Activated CD4-positive, alpha-beta T cell treated with anti-CD3 and anti-CD28 coated beads, Interleukin-2, amount 50 U/mL, for 24 hours (primary cell): Measurements from ENCODE around the gene UPF1.
A peak's percentile ranks its signal among the peaks of the same experiment; 100 is the strongest.

Source experiments
- DNase-seq, 2 donors: peaks; one replicate each; pipeline ENCODE4 v3.0.0-alpha.2; 2020; ENCODE audit warnings: low read depth in 1 of 2, low spot score in 1 of 2

Gene UPF1

DNA sequence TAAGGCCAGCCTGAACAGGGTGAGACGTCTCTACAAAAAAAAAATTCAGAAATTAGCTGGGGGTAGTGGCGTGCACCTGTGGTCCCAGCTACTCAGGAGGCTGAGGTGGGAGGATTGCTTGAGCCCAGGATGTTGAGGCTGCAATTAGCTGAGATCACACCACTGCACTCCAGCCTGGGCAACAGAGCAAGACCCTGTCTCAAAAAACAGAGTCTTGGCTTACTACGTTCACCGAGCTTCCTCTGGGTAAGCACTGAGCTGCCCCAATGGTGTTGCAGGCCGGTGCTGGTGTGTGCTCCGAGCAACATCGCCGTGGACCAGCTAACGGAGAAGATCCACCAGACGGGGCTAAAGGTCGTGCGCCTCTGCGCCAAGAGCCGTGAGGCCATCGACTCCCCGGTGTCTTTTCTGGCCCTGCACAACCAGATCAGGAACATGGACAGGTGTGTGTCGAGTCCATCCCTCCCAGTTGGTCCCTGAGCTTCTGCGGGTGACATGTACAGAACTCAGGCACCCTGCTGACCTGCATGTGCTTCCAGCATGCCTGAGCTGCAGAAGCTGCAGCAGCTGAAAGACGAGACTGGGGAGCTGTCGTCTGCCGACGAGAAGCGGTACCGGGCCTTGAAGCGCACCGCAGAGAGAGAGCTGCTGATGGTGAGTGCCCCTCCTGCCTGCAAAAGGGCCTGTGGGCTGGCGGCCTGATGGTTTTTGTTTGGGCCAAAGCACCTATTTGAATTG, 24.1 kb downstream of the UPF1 start:
- no peak for DNase-seq

DNA sequence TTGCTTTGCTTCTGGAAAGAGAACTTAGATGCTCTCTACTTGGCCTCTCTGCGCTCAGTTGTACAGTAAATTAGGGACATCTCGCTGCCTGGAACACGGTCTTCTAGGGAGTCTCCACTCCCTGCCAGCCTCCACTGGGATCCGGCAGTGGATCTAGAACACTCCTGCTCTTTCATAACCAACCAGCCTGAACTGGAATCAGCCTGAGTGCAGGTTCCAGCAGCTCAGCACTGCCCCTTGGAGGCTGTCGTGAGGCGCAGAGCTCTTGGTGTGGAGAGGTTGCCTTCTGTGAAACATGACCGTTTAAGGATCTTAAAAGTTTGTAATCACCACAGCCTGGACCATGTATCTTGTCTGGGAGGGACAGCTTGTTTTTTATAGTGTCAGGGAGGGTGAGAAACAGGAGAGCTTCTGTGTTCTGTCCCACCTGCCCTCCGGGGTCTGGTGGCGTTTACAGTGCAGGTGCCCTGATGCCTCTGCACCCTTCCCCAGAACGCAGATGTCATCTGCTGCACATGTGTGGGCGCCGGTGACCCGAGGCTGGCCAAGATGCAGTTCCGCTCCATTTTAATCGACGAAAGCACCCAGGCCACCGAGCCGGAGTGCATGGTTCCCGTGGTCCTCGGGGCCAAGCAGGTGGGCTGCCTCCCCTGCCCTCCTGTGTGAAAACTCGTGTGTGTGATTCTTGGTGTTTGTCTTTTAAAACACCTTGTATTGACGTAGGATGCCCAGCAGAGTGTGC, 24.8 kb downstream of the UPF1 start:
- DNase-seq = no peak

DNA sequence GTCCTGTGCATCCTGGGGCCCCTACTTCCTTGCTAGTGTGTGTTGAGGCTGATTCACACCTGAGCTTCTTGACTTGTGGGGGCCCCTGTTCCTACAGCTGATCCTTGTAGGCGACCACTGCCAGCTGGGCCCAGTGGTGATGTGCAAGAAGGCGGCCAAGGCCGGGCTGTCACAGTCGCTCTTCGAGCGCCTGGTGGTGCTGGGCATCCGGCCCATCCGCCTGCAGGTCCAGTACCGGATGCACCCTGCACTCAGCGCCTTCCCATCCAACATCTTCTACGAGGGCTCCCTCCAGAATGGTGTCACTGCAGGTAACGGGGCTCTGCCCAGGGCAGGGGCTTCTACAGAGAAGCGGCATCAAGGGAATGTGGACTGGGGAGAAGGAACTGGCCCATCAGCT, 25.5 kb downstream of the UPF1 start:
- DNase-seq = no peak

DNA sequence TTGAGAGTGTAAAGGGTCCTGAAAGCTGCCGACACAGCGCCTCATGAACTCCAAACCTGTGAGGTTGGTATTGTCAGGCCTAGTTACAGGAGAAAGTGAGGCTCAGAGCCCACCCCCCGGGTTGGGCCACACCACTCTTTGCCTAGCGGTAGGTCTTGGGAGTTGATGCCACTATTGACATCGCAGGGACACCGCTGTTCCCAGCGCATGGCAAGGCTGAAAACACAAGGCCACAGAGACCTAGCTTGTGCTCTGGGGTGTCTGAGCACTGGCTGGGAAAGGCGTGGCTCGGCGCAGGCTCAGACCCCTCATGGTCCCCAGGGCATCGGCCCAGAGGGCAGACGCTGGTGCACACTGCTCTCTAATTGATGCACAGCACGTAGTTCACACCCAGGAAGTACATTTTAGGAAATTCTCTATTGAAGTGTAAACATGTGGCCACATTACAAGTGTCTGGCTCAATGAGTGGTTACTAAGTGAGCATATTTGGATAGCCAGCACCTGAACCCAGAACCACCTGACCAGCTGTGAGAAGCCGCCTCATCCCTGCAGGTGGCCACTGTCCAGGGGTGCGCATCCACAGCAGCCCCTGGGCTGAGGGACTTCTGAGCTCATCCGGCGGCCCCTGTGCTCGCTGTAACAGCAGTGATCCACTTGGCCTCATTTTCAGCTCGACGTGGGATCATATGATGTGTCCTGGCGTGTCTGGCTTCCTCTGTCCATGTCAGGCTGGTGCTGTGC, 27.3 kb downstream of the UPF1 start:
- no peak for DNase-seq

DNA sequence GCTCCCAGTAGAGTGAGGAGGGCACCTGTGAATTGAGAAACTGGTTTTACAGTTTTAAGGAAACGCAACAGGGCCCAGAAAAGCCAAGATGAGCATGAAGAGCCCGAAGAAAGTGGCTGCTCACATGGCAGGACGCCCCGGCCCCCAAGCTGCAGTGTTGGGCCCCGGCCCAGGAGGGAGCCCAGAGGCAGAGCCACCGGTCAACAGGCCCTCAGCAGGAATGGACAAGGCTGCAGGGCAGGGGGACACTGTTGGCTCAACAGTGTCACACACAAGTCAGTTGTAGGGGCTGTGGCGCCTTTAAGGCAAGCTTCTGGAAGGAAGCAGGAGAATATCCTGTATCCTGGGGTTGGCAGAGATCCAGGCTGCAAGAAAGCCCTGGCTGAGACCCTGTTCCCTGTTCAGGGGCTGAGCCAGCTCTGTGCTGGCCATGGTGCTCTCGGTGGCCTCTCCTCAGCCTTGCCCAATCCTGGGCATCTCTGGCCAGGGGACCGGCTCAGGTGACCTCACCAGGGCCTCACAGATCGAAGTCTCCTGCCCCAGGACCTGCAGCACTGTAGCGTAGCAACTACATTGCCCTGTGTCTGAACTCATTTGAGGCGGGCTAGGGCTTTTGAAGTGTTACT, 28.0 kb downstream of the UPF1 start:
- no peak for DNase-seq

DNA sequence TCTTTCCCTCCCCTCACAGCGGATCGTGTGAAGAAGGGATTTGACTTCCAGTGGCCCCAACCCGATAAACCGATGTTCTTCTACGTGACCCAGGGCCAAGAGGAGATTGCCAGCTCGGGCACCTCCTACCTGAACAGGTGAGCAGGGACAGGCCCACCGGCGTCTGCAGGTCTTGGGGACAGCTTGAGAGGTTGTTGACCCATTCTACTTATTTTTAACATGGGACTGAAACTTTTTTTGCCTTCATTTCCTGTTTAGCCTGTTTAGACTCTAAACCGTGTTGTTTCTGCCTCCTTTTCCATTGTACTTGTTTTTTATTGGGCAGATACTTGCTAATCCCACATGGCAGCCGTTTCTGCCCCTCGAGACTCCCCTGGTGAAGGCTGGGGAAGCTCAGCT, 28.5 kb downstream of the UPF1 start:
- DNase-seq = no peak

DNA sequence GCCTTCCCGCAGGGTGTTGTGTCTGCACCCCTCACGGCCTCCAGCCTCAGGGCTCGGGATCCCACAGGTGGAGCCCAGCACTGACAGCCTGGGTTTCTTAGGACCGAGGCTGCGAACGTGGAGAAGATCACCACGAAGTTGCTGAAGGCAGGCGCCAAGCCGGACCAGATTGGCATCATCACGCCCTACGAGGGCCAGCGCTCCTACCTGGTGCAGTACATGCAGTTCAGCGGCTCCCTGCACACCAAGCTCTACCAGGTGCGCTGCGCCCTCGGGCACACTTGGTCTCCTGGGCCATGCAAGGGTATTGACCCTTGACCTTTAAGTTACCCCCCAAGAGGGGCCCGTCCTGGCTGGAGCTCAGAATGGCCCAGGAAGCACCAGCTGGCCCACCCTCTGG, 29.0 kb downstream of the UPF1 start:
- DNase-seq = no peak

DNA sequence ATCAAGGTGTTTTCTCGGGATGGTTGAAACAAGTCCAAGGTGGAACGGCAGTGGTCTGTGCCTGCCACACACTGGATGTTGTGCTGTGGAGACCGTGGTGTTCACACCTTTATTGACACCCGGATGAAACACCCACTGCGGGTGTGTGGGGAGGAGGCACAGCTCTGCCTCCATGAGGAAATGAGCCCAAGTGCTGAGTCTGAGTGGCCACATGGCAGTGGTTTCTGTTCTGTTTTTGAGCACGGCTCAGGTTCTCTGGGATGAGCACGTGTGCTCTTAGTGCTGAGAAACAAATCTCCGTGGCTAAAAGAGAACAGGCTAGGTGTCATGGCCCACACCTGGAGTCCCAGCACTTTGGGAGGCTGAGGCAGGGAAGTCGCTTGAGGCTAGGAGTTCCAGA, 29.5 kb downstream of the UPF1 start:
- no peak for DNase-seq

DNA sequence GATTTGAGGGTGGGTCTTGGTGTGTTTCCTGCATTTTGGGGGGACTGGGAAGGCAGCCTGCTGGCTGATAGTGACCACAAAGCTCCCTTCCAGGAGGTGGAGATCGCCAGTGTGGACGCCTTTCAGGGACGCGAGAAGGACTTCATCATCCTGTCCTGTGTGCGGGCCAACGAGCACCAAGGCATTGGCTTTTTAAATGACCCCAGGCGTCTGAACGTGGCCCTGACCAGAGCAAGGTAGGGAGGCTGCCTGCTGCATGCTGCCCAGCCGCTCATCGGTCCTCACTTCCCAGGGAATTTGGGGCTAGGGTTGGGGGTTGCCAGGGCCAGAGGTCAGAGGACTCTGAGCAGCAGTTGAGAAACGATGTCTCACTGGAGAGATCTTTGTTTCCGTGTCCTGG, 30.2 kb downstream of the UPF1 start:
- no peak for DNase-seq

DNA sequence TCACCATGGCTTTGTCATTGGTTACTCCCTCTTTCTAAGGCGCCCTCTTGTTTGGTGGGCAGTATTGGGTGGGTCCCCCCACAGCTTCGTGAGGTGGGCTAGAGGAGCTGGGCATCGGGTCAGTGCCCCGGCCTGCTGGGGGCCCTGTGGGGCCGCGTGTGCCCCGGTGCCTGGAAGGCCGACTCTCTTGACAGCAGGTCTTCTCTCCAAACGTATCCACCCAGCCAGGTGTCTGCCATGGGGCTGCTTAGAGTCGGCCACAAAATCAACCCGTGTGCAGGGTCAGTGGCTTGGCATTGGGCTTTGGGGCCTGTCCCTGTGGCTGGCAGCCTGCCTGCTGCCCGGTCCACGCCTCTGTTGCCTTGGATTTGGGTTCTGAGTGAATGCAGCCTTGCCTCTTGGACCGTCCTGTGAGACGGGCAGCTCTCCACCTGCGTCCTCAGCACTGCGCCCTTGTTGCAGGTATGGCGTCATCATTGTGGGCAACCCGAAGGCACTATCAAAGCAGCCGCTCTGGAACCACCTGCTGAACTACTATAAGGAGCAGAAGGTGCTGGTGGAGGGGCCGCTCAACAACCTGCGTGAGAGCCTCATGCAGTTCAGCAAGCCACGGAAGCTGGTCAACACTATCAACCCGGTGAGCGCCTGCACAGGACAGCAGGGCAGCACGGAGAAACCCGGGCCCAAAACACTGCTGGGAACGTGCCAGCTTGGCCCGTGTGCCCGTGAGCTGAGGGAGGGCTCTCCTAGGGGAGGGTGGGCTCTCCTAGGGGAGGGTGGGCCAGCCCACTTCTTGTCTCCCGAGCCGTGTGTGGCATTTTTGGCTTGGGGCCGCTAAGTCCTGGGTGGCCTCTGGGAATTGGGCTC, 31.4 kb downstream of the UPF1 start:
- DNase-seq = no peak

DNA sequence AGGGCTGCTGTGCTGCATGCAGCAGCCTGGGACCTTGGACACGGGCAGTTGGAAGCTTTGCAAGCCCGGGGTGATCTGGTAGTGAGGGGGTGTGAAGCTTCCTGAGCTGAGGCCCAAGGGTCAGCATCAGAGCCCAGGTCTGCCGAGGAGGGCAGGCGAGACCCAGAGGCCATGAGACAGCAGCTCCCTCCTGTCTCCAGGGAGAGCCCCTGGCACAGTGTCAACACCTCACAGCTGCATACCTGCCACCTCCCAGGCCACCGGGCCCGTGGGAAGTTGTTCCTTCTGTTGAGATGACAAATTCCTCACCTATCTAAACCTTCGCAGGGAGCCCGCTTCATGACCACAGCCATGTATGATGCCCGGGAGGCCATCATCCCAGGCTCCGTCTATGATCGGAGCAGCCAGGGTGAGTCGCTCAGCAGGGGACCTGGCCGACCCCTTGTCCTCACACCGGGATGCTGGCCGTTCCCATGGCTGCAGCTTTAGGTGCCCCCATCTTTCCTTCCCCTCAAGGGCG, 32.1 kb downstream of the UPF1 start:
- DNase-seq = no peak

DNA sequence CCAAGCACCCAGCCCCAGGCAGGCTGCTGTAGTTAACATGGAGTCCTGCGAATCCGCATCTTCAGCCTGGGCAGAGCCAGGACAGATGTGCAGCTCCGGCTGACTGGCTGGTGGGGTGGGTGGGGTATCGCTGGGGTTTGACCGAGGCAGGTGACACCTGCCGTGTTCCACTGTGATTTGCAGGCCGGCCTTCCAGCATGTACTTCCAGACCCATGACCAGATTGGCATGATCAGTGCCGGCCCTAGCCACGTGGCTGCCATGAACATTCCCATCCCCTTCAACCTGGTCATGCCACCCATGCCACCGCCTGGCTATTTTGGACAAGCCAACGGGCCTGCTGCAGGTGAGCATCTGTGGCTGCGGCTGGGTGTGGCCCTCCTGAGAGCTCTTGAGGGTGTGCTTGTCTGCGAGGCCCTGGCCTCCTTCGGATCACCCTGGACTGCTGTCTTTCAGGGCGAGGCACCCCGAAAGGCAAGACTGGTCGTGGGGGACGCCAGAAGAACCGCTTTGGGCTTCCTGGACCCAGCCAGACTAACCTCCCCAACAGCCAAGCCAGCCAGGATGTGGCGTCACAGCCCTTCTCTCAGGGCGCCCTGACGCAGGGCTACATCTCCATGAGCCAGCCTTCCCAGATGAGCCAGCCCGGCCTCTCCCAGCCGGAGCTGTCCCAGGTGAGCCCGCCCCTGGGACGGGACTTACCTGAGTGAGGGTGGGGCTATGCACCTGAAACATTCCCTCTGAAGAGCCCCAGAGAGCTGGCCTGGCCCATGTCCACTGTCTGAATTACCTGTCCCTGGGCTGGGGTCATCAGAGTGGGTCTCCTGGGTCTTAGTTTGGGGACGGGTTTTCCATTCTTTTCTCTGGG, 33.6 kb downstream of the UPF1 start:
- no peak for DNase-seq

DNA sequence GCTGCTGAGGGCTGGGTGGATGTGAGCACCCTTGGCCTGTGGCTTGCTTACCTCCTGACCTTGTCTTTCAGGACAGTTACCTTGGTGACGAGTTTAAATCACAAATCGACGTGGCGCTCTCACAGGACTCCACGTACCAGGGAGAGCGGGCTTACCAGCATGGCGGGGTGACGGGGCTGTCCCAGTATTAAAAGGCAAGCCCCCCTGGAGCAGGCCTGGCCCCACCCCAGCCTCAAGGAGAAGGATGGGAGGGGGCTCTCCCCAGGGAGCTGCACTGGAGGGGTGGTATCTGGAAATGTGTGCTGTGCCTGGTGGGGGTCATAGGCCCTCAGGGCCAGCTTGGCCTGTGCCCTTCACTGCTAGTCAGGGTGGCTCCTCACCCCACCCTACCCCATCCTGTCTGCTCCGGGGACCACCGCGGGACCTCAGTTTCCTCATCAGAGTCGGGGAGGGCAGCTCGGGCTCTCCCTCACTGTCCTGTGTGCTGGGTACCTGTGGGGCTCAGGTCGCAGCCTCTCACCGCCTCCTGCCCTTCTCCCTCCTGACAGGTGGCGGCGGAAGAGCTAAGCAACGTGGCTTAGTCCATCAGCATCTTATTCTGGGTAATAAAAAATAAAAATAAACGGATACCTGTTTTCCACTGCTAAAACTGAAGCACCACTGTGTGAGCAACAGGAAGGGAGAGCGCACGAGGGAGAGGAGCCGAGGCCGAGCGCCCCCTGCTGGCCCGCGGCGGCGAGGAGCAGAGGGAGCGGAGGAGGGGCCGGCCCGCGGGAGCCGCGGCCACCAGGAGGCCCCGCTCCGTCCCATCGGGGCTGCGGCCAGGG, 34.4 kb downstream of the UPF1 start:
- DNase-seq = peak; percentile 21 to 29

DNA sequence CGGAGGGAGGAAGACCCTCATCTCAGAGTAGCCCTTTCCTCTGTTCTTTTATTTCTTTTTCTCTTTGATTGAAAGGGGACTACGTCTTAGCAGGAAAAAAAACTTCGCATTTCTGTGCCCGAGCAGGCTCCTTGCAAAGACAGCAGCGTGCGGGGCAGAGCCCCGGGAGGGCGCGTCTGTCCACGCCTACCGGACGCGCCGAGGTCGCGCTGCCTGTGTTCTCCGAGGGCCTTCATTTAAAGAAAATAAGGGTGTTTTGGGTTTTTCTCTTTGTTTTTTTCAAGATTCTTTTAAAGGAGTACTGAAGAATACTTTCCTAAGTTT, 35.0 kb downstream of the UPF1 start:
- no peak for DNase-seq

DNA sequence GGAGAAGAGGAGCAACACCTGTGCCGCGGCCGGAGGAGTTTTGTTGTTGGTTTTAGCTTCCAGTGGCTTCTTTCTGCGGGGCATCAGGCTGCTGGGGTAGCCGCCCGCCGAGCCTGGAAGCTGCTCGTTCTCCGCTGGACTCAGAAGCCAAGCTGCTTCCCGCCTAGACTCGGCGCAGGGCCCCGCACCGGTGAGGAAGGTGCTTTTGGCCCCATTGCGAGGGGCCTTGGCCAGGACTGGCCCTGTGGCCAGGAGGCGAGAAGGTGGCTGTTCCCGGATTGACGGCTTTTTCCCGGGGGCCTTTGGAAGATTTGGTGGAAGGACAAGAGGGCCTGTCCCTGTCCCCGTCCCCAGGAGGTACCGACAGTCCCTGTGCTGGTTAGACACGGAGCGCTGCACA, 35.4 kb downstream of the UPF1 start:
- no peak for DNase-seq

DNA sequence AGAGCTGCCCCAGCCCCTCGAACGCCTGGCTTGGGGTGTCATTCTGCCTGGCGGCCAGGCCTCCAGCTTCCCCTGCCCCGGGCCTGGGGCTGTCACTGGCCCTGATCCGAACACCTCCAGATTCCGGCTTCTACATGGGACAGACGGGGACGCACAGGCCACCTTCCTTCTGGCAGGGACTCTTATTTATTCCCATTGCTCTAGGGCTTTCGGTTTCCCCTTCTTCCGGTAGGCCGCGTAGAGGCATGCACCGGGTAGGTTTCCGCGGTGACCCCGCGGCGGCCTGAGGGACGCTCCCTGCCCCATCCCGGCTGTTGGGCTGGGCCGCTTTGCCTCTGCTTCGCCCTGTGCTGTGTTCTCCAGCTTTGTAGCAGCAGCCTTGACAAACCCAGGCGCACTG, 36.0 kb downstream of the UPF1 start:
- no peak for DNase-seq

DNA sequence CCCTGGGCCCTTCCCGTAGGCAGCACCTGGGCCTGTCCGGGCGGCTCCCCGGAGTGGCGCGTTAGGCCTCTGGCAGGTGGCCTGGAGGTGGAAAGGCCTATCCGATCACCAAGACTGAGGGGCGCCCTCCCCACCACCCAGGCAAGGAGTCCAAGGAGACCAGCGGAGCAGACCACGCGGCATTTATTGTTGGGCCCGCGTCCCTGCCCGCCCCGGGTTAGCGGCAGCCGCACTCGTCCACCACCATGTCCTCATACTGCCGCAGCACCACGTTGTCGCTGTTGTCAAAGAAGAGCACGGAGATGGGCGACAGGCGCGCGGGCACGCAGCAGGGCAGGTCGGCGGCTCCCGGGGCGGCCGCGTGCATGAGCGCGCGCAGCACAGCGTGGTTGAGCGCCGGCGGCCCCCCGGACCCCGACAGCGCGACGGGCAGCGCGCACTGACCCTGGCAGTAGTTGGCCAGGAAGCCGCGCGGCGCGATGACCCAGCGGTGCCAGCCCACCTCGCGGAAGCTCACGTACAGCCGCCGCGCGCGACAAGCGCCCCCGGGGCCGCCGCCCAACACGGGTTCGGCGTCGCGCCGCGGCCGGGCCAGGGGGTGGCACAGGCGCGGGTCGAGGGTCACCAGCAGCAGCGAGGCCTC, 36.7 kb downstream of the UPF1 start:
- DNase-seq = no peak

DNA sequence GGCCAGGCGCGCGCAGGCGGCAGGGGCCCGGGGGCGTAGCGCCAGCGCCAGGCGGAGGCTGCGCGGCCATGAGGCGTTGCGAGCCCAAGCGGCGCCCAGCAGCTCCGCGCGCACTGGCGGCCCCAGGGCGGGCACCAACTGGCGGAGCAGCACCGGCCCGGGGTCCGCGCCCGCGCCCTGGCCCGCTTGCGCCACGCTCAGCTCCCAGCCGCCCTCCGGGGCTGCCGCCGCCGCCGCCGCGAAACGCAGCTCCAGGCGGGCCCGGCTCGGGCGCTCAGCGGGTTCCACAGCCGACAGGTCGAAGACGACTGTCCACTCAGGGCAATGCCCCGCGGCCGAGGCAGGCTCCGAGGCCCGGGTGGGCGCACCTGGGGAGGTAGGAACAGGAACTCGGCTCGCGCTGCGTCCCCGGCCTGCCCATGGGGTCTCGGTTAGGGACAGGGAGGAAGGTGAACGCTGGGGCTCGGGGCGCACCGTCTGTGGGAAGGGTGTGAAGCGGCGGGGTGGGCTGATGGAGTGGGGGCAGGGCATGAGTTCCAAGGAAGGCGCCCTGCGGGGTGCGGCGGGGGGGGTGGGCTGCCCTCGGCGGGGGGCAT, 37.4 kb downstream of the UPF1 start:
- no peak for DNase-seq
